Measurements from ENCODE around the gene OPA1. TPM values are rescaled to one million over a fixed set of nuclear protein-coding genes. Genes with fewer than 3 reads are reported as not detected.

OPA1 gene
- total and polyA plus RNA-seq, 2 of the 4 experiments (the other 2 are of a cell fraction), result 17.8 to 73.7 TPM

- Histone ChIP-seq H3K27me3 (ENCODE audit: control insufficient read depth, insufficient read depth, low read length) (no peaks in the 10 kb centered on the region), H3K4me1 (ENCODE audit: control insufficient read depth, insufficient read depth, low read length) (no peaks in the 10 kb centered on the region), H3K4me3 (ENCODE audit: insufficient read depth, low read depth, low read length) (no peak overlapping the region), H2BK120ac (ENCODE audit: low read depth, low read length) (no peak overlapping the region), H2AK9ac (replicated peaks; ENCODE audit: low read depth, low read length, poor library complexity) (no peak overlapping the region), H2BK15ac (ENCODE audit: low read depth, low read length) (no peak overlapping the region), H4K20me1 (ENCODE audit: insufficient read depth, low read length) (no peaks in the 10 kb centered on the region), H4K91ac (ENCODE audit: insufficient read depth, low read depth, low read length) (no peak overlapping the region), H2AK5ac (ENCODE audit: low read depth, low read length) (no peak overlapping the region), H2BK5ac (ENCODE audit: low read depth, low read length, poor library complexity, severe bottlenecking) (no peak overlapping the region), H2BK20ac (ENCODE audit: low read depth, low read length) (no peak overlapping the region), H3K4ac (ENCODE audit: low read depth, low read length) (no peak overlapping the region), H3K27ac (ENCODE audit: insufficient read depth, low read length) (no peak overlapping the region), H4K5ac (ENCODE audit: low read depth, low read length) (no peak overlapping the region), H3K4me2 (ENCODE audit: low read depth, low read length) (no peak overlapping the region), H3K9me1 (ENCODE audit: insufficient read depth, low read length) (no peaks in the 10 kb centered on the region), H3K9me3 (ENCODE audit: control insufficient read depth, insufficient read depth, low read length) (no peaks in the 10 kb centered on the region), H2AFZ (replicated peaks; ENCODE audit: low read length, poor library complexity) (no peak overlapping the region), H3K23ac (ENCODE audit: low read depth, low read length) (no peak overlapping the region), H3K36me3 (ENCODE audit: control insufficient read depth, insufficient read depth, low read length) (peaks cover 3% of the 10 kb centered on the region; the same call in 1 of the 2 replicates), H3K18ac (ENCODE audit: low read depth, low read length) (no peak overlapping the region), H3K56ac (ENCODE audit: extremely low read depth, insufficient read depth, low read length) (no peak overlapping the region), H3K9ac (ENCODE audit: low read depth, low read length) (no peak overlapping the region), H3K14ac (replicated peaks; ENCODE audit: low read depth, low read length) (no peak overlapping the region), H4K8ac (ENCODE audit: low read depth in 2 of 2, low read length in 2 of 2) (no peak overlapping the region), H3K79me1 (ENCODE audit: low read depth in 1 of 2, low read length in 2 of 2) (no peaks in the 10 kb centered on the region; a peak in 1 of 4 replicates)
- no CpG with 5 or more reads among the region's 7 CpGs for WGBS, 2 experiments (ENCODE audit: extremely low coverage in 2 of 2, insufficient read length in 1 of 2)
- ATAC-seq (ENCODE audit: low read depth) (no peak), DNase-seq (no peak)
- dilution Hi-C loops (cut with HindIII; ENCODE audit: low sequenced_read_pairs, unreplicated experiment), result no loop called here
- no peak for TF ChIP-seq USF2 (IDR thresholded peaks at IDR 0.05; ENCODE audit: low read depth, low read length)
- intact Hi-C loops (cut with micrococcal nuclease), result loop anchor here (5.0 kb wide), 1 partner anchor 78 kb away; no protein-coding TSS in a partner anchor
- in situ Hi-C loops (cut with MboI; ENCODE audit: low sequenced_read_pairs), result no loop called here
- POLR2A ChIA-PET (ENCODE audit: unreplicated experiment), result no interaction called here
- CTCF ChIA-PET, result no interaction called here
- no TSS peak for BruUV-seq (replicated peaks)
These were observed 80.8 kb downstream of the OPA1 start for GRCh38 chr3:193673845-193674244.
